HL-60 (cell line): ENCODE results near the gene CTSW.
A peak's percentile ranks its signal among the peaks of the same experiment; 100 is the strongest.

Experiments
- DNase-seq, 2 experiments: peaks; one replicate each; pipeline ENCODE4 v3.0.0-alpha.2; 2010 to 2020; ENCODE audit warnings: low read depth in 1 of 2, low spot score in 1 of 2
- H3K27ac ChIP-seq: fragments of 250-450 bp; sonication (Bioruptor Pico); replicated peaks from 2 replicates; pipeline ENCODE4 v1.5.1; 2020; ENCODE audit warnings: mild to moderate bottlenecking, moderate library complexity
- H3K27me3 ChIP-seq: fragments of 250-450 bp; sonication (Bioruptor Pico); 2 replicates; pipeline ENCODE4 v1.5.1; 2021; ENCODE audit warnings: mild to moderate bottlenecking, moderate library complexity; ENCODE audit not compliant: insufficient read depth, poor library complexity, severe bottlenecking
- H3K4me3 ChIP-seq: replicated peaks from 2 replicates; pipeline ENCODE4 v1.5.1; 2011; ENCODE audit warnings: mild to moderate bottlenecking, control low read depth, low read length; ENCODE audit not compliant: insufficient read depth
- CTCF ChIP-seq: IDR thresholded peaks from one replicate; pipeline ENCODE4 v1.5.1; 2011; ENCODE audit warnings: low read length, control low read depth, inconsistent platforms; ENCODE audit not compliant: insufficient read depth
- GABPA ChIP-seq: IDR thresholded peaks from 2 replicates; pipeline ENCODE4 v1.6.1; 2012; ENCODE audit warnings: low read depth
- POLR2AphosphoS5 ChIP-seq: IDR thresholded peaks from 2 replicates; pipeline ENCODE4 v1.6.1; 2012; ENCODE audit warnings: low read depth
- SPI1 ChIP-seq: IDR thresholded peaks from 2 replicates; pipeline ENCODE4 v1.6.1; 2012; ENCODE audit warnings: low read depth, mild to moderate bottlenecking, borderline replicate concordance
- TF ChIP-seq, protein P1 (sequence below): IDR thresholded peaks from 2 replicates; pipeline ENCODE4 v1.6.1; 2012; ENCODE audit warnings: low read depth; ENCODE audit not compliant: insufficient replicate concordance

Gene CTSW

GRCh38 chr11:65859812-65860277 is 19.8 kb upstream of the CTSW start:
- Histone ChIP-seq H3K4me3 (peak overlapping the region; percentile 91), H3K27me3 (no peaks in the 10 kb centered on the region), H3K27ac (peak overlapping the region; percentile 94)
- TF ChIP-seq SPI1 (peak; percentile 1; the same call in 1 of the 2 replicates), POLR2AphosphoS5 (peak; percentile 13), CTCF (no peak), GABPA (no peak)
- TF ChIP-seq, protein P1, sequence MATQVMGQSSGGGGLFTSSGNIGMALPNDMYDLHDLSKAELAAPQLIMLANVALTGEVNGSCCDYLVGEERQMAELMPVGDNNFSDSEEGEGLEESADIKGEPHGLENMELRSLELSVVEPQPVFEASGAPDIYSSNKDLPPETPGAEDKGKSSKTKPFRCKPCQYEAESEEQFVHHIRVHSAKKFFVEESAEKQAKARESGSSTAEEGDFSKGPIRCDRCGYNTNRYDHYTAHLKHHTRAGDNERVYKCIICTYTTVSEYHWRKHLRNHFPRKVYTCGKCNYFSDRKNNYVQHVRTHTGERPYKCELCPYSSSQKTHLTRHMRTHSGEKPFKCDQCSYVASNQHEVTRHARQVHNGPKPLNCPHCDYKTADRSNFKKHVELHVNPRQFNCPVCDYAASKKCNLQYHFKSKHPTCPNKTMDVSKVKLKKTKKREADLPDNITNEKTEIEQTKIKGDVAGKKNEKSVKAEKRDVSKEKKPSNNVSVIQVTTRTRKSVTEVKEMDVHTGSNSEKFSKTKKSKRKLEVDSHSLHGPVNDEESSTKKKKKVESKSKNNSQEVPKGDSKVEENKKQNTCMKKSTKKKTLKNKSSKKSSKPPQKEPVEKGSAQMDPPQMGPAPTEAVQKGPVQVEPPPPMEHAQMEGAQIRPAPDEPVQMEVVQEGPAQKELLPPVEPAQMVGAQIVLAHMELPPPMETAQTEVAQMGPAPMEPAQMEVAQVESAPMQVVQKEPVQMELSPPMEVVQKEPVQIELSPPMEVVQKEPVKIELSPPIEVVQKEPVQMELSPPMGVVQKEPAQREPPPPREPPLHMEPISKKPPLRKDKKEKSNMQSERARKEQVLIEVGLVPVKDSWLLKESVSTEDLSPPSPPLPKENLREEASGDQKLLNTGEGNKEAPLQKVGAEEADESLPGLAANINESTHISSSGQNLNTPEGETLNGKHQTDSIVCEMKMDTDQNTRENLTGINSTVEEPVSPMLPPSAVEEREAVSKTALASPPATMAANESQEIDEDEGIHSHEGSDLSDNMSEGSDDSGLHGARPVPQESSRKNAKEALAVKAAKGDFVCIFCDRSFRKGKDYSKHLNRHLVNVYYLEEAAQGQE, result no peak
- DNase-seq, result no peak

DNA sequence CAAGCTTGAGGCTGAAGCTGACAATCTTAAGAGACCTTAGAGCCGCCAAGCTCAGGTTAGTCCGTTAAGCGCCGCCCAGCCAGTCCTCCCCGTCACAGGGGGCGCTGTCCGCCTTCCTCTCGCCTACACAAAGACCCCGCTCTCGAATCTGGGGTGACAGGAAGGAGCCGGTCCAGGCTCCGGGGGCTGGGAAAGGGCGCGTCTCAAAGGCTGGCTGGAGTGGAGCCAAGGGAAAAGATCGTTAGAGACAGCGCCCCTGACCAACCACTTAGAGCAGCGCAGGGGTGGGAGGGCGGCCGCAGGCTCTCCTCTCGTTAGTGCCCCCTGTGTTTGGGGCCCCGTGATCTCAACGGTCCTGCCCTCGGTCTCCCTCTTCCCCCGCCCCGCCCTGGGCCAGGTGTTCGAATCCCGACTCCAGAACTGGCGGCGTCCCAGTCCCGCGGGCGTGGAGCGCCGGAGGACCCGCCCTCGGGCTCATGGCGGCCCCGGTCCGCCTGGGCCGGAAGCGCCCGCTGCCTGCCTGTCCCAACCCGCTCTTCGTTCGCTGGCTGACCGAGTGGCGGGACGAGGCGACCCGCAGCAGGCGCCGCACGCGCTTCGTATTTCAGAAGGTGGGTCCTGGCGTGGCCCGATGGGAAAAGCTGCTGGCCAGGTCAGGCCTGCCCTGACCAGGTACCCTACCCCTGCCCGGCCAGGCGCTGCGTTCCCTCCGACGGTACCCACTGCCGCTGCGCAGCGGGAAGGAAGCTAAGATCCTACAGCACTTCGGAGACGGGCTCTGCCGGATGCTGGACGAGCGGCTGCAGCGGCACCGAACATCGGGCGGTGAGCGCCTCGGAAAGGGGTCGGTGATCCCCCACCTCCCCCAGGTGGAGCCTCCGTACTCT is 19.1 kb upstream of the CTSW start, which contains the start of gene MUS81:
TSS of gene MUS81 (plus strand) at position 156 of the 887 bp plus-strand sequence. CDS start at position 477, 321 bp downstream.
- Histone ChIP-seq H3K4me3 (peak within 1 kb of the TSS; percentile 91), H3K27ac (peak within 1 kb of the TSS; percentile 94), H3K27me3 (no peaks in the 10 kb centered on the region)
- TF ChIP-seq CTCF (peak; percentile 76), POLR2AphosphoS5 (peak; percentile 66), SPI1 (0 out of 2 replicates have a peak, but pooled peaks have one; percentile 0), GABPA (peak; percentile 72; the same call in 1 of the 2 replicates)
- TF ChIP-seq, protein P1, result peak; percentile 30
- peak; percentile 98 for DNase-seq

- TF ChIP-seq CTCF, result no peak
- peak overlapping the region; percentile 94 for H3K27ac ChIP-seq
- no peak for DNase-seq
- H3K27me3 ChIP-seq, result no peaks in the 10 kb centered on the region
- H3K4me3 ChIP-seq, result peak overlapping the region; percentile 91
Observed at GRCh38 chr11:65861165-65861505, 18.5 kb upstream of the CTSW start.
